ENCODE results near the gene ZNF155.

GRCh38 chr19:43976732-43977131 lies 7.3 kb upstream of the ZNF155 start:
- TF ChIP-seq ESRRA (IDR thresholded peaks at IDR 0.05; ENCODE audit: borderline replicate concordance, low read length) (no peak), BHLHE40 (IDR thresholded peaks at IDR 0.05; ENCODE audit: low read depth, low read length) (no peak), CTCF (IDR thresholded peaks at IDR 0.05) (no peak), CHD2 (IDR thresholded peaks at IDR 0.05; ENCODE audit: low read length, partially characterized antibody) (no peak), ZSCAN20 (CRISPR knock-in tag; IDR thresholded peaks at IDR 0.05) (no peak), SREBF2 (IDR thresholded peaks at IDR 0.05) (no peak), POLR2A (IDR thresholded peaks at IDR 0.05; ENCODE audit: low read length) (no peak), RAD21 (conservative IDR thresholded peaks at IDR 0.05 in 1 of 2, IDR thresholded peaks at IDR 0.05 in 1 of 2) (no peak), EHF (CRISPR knock-in tag; IDR thresholded peaks at IDR 0.05) (no peak), JUNB (IDR thresholded peaks at IDR 0.05) (no peak), JUN (IDR thresholded peaks at IDR 0.05) (no peak), MAFK (IDR thresholded peaks at IDR 0.05; ENCODE audit: partially characterized antibody) (no peak)

Data from A549 (cell line).